Measurements from ENCODE around the gene GAGE1. TPM values are rescaled to one million over a fixed set of nuclear protein-coding genes. Genes with fewer than 3 reads are reported as not detected.

Gene GAGE1
- total and polyA plus RNA-seq, 2 of the 13 experiments (the other 11 are each of a cell fraction or from before 2014, with no cell fraction given) = not detected

GRCh38 chrX:49610718-49611310 is 12.0 kb downstream of the GAGE1 start (continued):
- TF ChIP-seq ZBTB4 (CRISPR knock-in tag; IDR thresholded peaks at IDR 0.05; ENCODE audit: borderline replicate concordance) (no peak), TFAP4 (IDR thresholded peaks at IDR 0.05; ENCODE audit: borderline replicate concordance, low read depth) (peak; percentile 11; the same call in 1 of the 2 replicates), SOX13 (IDR thresholded peaks at IDR 0.05) (peak; percentile 56), SOX13 (CRISPR knock-in tag; conservative IDR thresholded peaks at IDR 0.05 in 1 of 2, IDR thresholded peaks at IDR 0.05 in 1 of 2) (peak in 1 of 2 experiments; percentile 68; a peak in 1 of 4 replicates), SALL1 (CRISPR knock-in tag; IDR thresholded peaks at IDR 0.05) (peak; percentile 32; the same call in 1 of the 2 replicates), ZBTB40 (IDR thresholded peaks at IDR 0.05) (no peak), ZBTB40 (CRISPR knock-in tag; IDR thresholded peaks at IDR 0.05) (no peak), KDM5B (CRISPR knock-in tag; IDR thresholded peaks at IDR 0.05; ENCODE audit: borderline replicate concordance) (no peak), MED1 (CRISPR knock-in tag; IDR thresholded peaks at IDR 0.05) (peak; percentile 85), ZNF382 (CRISPR knock-in tag; IDR thresholded peaks at IDR 0.05; ENCODE audit: borderline replicate concordance) (no peak), GFI1 (CRISPR knock-in tag; IDR thresholded peaks at IDR 0.05; ENCODE audit: borderline replicate concordance) (peak; percentile 80; the same call in 1 of the 2 replicates), FOXP4 (CRISPR knock-in tag; IDR thresholded peaks at IDR 0.05) (peak; percentile 78), ZNF720 (CRISPR knock-in tag; IDR thresholded peaks at IDR 0.05) (no peak)

Measured in HepG2 (cell line).